Right renal pelvis (tissue), 4 donors: ENCODE data around the gene PADI3. TPM values are rescaled to one million over a fixed set of nuclear protein-coding genes. Genes with fewer than 3 reads are reported as not detected.

Experiments
- DNase-seq, 4 donors: peaks; one replicate each; pipeline ENCODE4 v3.0.0-alpha.2; 2013; ENCODE audit warnings: low read depth in 4 of 4, low spot score in 3 of 4, missing footprints in 1 of 4
- polyA plus RNA-seq, 4 donors: library from polyadenylated mRNA; unstranded; fragments of 120-200 nt; gene quantifications; one replicate each; pipeline ENCODE4 v1.2.1, GENCODE V29; 2013; ENCODE audit not compliant: insufficient read length in 4 of 4

PADI3 gene
- polyA plus RNA-seq, 4 donors: 0.10 to 0.22 (median 0.14) TPM; not detected in 1

DNA sequence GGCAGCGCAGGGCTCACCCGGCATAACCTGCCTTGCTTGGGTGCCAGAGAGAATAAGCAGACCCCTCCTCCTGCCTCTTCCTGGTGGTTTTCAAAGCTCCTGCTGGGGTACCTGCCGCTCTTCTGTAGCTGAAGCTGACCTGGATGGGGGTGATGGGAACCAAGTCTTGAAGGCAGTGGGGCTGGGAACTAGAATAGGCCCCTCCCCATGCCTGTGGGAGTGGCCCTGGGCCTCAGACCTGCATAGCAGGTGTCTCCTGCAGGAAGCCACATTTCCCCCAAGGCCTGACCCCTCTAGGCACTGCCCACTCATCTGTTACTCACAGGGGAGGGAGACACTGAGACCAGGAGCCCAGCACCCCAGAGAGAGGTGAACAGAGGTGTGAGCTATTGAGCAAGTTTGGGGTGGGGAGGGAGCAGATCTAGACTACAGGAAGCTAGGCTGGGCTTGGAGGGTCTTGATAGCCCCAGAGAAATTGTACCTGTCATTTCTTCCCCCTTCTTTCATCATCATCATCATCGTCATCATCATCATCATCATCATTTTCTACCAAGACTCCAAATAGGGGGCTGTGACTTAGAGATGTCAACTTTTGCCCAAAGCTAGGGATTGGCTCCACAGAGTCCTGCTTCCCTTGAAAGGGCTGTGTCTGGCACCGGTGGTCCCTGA lies 33.9 kb upstream of the PADI3 start:
- DNase-seq: no peak

DNA sequence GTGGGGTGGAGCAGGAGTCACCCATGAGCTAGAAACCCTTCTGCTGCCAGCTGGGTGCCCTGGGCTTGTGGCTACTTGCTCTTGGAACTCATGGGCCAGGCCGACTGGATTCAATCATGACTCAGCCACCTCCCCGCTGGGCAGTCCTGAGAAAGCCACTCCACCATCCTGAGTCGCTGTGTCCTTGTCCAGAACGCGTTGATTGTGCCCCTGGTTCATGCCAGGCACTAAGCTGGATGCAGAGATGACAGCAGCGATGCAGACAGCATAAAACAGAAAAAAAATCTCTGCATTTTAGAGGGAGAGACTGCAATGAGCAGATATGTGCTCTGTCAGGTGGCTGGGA lies 33.4 kb upstream of the PADI3 start:
- DNase-seq: no peak

DNA sequence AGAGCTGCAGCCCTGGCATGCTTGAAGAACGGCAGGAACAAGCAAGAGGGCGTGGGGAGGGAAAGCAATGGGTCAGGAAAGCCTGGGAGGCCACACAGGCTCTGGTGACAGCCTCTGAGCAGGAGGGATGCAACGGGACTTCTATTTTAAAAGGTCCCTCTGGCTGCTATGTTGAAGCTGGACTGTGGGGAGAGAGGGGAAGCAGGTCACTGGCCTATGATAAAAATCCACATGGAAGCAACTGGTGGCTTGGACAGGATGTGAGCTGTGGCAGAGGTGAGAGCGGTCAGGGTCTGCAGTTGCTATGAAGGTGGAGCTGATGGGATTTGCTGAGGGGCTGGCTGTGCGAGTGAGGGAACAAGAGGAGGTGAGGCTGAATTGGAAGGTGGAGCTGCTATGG lies 32.8 kb upstream of the PADI3 start:
- DNase-seq: no peak

DNA sequence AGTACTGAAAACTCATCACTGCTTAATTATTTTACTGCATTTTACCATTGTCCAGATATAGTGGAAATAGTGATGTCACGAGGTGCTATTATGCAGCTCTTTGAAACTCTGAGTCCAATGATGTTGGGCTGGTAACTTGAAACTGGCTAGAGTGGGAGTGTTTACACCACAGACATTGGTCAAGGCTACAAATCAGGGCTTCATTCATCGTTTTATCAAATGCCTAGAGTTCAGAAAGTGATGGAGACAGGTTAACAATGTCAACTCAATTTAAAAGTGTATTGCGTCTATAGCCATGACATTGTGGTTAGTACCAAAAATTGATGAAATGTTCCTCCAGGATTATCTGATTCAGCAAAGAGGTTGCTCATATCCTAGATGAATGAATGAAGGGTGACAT lies 31.3 kb upstream of the PADI3 start:
- no peak for DNase-seq

DNA sequence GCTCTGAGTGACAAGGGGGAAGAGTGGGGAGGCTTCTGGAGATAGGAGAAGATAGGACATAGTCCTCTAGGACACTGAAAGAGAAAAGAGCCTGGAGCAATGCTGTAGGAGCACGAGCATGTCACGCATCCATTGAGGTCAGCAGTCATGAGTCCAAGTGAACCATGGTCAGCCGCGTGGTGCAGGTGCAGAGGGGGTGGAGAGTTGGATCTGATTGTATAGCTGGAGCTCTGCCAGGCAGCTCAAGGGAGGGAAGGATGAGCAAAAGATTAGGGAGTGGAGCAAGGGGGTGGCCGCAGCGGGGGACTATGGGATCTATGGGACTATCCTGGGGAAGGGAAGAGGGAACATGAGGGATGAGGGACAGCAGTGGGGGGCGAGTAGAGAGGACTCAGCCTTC lies 30.0 kb upstream of the PADI3 start:
- DNase-seq: no peak

DNA sequence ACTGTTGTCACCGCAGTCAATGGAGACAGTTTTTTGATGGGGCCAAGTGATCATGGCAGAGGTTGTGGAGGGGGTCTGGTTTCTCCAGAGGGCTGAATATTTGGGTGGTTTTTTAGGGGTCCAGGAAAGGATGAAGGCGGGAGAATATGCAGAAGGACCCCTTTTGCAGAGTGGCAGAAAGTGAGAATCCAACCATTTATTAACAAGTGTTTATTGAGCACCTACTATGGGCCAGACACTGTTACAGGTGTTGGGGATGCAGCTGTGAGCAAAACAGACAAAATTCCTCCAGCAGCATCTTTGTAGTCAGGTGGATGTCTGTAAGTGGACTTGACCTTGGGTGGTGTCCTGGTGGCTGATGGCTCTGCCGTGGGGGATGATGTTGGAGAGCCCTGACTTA lies 28.6 kb upstream of the PADI3 start:
- DNase-seq: no peak

DNA sequence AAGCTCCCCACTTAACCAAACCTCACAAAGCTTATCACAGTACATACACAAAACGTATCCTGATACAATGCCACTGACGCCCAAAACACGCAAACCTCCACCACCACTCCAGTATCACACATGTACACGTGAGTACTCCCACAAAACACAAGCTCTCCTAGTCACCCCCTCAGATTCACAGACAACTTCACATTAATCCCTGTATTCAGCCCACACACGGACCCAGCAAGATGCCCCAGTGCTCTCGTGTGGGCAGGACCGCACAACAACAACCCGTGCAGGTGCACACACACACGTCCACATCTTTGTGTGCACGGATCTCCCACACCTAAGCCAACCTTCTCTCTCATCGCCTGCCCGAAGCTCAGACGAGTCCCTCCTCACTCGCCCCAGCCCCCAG lies 26.3 kb upstream of the PADI3 start:
- no peak for DNase-seq

DNA sequence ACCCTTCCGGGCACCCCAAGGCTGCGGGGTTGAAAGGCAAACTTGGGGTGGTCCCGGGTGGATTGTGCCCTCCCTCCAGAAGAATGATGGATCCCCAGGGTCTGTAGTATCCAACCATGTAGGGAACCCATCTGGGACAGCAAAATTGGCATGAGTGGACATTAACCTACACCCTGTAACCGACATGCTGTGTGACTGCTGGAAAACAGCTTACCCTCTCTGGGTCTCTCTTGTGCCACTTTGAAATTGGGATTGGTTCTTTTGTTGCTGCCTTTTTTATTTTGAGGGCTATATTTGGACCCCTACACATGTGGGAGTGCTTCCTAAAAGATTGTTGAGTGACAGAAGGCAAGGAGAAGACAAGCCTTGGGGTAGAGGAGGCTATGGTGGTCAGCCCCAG lies 24.5 kb upstream of the PADI3 start:
- DNase-seq: no peak

DNA sequence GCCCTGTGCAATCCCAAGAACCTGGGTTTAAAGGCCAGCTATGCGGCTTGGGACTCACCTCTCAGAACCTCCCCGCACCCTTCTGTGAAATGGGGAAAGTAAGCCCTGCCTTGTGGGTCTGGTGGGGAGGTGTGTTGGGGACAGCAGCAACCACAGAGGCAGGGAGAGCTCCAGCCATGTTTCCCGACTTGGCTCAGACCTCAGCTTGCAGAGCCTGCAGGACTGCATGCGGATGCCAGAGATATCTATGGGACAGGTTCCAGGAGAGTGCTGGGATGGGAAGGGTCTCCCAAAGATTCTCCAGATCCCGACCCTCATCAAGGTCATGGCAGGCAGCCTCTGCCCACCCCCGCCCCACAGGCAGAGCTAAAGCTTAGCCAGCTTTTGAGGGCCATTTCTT lies 23.8 kb upstream of the PADI3 start:
- DNase-seq: no peak

DNA sequence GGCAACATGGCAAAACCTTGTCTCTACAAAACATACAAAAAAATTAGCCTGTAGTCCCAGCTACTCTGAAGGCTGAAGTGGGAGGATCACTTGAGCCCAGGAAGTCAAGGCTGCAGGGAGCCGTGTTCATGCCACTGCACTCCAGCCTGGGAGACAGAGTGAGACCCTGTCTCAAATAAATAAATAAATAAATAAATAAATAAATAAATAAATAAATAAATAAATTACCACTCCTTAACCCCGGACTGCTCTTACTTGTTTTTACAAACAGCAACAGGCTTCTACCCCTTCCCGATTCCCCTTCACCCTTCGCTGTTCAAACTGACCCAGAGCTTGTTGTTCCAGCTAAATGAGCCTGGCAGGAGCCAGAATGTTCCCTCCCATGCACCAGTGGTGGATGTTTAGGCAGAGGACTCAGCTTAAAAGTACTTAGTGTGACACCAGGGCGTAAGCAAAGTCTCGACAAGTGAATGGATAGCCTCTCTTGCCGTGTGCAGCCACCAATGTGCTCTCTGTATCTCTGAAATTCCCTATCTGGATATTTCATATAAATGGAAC lies 21.5 kb upstream of the PADI3 start:
- DNase-seq: no peak

DNA sequence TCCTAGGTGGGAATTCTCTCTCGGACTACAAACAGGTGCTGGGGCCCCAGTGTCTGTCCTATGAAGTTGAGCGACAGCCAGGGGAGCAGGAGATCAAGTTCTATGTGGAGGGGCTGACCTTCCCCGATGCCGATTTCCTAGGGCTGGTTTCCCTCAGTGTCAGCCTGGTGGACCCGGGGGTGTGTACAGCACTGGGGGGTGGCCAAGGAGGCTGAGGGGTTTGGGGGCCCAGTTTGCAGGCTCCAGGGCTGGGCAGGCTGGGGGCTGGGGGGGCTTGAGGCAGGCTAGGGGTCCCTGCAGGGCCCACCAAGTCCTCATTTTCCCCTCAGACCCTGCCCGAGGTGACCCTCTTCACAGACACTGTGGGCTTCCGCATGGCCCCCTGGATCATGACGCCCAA lies 20.3 kb upstream of the PADI3 start:
- DNase-seq: no peak

DNA sequence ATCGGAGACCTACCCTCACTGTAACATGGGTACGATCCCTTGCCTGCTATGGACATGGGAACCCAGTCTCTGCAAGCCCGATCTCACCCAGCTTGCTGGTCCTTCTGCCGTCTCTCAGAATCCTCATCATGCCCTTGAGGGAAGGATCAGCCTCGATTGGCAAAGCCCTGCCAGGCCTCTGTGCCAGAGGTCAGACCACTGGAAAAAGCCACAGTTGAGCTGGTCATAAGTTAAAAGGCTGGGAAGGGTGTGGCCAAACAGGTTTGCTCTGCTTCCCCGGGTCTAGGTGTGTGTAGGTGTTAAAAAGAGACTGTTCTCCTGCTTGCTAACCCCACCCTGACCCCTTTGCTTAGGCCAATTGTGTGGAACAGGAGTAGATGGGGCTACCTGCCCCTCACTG lies 19.5 kb upstream of the PADI3 start:
- no peak for DNase-seq

DNA sequence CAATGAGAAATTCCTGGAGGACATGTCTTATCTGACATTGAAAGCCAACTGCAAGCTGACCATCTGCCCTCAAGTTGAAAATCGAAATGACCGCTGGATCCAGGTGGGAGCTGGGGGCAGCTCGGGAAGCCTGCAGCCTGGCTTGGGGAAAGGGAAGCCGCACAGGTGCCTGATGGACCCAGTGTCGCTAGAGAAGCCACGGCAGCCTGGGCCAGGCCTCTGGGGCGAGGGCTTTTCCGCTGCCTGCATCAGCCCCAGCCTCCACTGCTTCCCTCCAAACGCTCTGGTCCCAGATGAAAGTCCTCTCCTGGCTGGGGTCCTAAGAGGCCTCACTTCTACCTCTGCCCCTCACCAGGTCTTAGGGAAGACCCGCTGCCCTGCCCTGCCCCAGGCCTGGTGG lies 18.8 kb upstream of the PADI3 start:
- no peak for DNase-seq

DNA sequence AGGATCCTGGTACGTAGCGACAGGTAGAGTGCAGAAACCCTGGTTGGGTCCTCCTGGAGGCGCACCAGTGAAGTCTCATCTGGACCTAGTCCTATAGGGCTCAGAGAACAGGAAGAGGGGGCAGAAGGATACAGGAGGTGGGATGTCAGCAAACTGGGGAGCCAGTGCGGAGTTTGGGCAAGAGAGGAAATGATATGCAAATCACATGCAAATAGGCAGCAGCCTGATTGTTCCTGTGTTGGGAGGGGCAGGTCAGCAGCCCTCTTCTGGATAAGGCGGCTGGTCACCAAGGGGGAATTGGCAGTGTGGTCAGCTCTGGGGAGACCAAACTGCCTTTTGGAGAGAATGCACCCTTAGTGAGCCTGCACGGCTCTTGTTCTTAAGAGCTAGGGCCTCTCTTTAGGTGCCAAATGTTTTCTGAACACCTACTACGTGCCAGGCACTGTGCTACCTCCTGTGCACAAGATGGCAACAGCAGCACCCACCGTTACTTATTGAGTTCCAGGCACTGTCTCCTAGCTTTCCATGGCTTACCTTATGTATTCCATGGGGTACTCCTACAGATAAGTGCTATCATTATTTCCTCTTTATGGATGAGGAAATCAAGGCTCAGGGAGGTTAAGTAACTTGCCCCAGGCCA lies 18.1 kb upstream of the PADI3 start:
- no peak for DNase-seq

DNA sequence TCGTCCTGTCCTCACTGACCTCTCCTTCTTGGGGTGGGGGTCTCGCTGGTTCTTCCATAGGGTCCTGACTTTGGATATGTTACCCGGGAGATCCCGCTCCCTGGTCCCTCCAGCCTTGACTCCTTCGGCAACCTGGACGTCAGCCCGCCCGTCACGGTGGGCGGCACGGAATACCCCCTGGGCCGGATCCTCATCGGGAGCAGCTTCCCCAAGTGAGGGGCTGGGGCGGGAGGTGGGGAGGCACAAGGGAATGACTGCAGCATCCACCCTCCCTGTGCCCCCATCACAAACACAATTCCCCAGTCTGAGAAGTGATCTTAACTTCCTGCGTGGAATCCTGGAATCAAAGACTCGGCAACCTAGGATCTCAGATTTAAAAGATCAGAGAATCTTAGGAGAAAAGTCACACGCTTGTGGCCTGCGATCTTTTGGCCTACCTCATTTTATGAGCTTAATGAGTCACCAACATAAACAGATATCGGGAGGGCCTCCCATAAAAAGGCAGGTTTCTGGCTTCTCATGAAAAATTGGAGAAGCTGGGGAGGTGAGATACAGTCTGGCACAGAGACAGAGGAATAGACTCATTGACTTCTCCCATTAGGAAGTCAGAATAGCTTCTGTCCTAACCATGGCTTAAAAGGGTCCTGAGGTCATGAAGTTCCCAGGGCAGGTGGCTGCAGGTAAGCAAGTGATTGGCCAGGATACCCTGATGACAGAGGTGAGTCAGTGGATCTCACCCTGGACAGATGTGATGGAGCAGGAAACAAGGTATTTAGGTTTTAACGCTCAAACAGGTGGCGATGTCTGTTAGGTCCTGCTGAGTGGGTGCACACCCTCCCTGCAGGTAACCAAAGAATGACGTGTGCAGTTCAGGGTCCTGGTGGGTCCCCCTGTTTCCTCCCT lies 15.9 kb upstream of the PADI3 start:
- DNase-seq: no peak

DNA sequence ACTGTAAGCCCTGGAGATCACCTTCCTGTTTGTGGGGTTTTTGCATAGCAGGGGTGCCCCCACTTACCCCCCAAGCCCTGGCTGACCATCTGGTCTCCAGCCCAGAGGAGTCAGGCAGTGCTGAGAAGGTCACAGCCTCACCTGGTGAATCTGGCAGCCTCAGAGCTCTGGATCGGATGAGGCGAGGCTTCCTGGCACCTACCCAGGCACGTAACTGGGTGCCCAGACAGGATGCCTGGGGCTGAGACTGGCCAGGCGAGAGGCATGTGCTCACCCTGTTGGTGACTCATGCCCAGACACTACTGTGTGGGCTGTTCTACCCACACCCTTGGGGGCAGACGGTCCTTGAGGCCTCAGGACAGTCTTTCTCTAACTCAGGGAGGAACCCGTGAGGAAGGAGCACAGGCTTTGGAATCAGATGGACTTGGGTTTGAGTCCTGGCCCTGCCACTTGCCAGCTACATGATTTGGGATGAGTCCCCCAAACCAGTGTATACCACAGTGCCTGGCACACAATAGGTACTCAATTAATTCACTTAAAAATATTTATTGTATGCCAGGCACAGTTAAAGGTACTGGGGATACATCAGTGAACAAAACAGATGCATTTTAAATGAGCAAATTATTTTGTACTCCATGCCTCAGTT lies 15.1 kb upstream of the PADI3 start:
- DNase-seq: no peak

DNA sequence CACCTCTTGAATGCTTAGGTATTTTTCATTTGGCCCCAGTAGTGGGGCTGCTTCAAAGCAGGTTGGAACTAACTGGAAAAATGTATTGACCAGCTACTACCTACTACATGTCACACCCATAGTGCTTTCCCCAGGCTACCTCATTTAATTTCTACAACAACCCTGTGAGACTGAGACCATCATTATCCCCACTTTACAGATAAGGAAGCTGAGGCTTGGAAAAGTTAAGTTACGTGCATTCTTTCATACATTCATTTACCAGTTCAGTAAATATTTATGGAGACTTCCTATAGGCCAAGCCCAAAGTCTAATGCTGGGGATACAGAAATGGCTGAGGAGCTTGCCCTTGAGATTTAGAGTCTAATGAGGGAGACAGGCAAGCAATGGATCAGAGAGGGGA lies 14.5 kb upstream of the PADI3 start:
- no peak for DNase-seq

DNA sequence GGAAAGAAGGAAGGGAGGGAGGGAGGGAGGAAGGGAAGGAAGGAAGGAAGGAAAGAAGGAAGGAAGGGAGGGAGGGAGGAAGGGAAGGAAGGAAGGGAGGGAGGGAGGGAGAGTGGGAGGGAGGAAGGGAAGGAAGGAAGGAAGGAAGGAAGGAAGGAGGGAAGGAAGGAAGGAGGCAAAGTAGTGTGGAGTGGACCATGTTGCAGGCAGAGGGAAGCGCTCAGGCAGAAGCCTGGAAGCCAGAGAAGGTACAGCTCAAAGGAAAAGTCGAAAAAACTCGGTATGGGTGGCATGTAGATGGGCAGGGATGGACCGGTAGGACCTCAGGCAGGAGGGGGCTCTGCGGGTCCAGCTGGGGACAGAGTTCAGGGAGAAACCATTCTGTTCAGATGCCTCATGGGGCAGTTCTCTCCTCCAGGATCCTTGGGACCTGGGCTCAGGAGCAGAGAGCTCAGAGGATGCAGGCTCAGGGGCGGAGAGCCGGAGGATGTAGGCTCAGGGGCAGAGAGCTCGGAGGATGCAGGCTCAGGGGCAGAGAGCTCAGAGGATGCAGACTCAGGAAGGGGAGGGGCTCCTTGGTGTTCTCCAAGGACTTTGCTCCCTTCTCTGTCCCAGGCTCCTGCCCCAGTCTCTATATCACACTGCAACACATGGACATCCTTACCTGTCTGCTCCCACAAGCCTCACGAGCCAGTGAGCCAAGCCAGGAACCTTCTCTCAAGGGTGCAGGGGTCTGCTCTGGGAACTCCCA lies 13.6 kb upstream of the PADI3 start:
- no peak for DNase-seq

DNA sequence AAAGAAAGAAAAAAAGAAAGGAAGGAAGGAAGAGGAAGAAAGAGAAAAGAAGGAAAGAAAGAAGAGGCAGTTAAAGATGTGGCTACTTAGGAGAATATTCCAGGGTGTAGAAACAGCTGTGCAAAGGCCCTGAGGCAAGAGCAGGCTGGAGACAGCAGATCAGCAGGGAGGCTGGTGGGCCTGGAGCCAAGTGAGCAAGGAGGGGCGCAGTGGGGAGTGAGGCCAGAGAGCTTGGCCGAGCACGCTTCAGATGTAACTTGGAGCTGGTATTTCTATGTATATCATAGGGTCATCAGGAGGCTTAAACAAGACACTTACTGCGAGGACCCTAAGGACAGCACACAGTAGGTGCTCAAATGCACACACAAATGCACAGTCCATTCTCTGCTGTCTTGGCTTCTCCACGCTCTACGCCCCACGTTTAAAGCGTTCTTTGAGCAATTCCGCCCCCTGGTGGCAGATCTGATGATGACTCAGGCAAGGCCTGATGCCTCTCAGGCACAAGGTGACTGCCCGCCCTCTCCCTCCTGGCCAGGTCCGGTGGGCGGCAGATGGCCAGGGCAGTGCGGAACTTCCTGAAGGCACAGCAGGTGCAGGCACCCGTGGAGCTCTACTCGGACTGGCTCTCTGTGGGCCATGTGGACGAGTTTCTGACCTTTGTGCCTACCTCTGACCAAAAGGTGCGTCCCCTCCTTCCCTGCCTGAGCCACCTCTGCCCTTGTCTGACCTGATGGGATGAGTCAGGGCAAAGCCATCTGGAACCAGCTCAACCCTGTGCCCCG lies 11.9 kb upstream of the PADI3 start:
- peak; percentile 71 to 82 (median 78) for DNase-seq

DNA sequence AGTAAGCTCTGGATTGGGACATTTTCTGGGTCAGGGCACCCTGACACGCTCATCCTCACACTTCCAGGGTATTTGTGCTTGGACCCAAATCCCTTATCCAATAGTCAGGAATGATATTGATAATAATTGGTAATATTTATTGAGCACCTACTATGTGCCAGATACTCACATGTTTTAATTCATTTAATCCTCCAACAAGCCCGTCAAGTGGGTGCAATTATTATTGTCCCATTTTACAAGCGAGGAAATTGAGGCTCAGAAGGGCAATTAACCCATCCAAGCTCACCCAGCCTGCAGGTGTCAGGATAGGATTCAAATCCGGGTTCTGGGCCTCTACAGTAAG lies 11.4 kb upstream of the PADI3 start:
- DNase-seq: no peak
